Thoracic aorta (tissue), 2 donors: ENCODE measurements around the gene MYRF. TPM values are rescaled to one million over a fixed set of nuclear protein-coding genes. Genes with fewer than 3 reads are reported as not detected.

Source experiments
- ATAC-seq: fragments of 150-250 bp; one replicate; pipeline ENCODE4 v1.8.0; 2017; ENCODE audit warnings: low read depth; ENCODE audit not compliant: insufficient number of reproducible peaks, low FRiP score
- DNase-seq: peaks from one replicate; pipeline ENCODE4 v3.0.0-alpha.2; 2020; ENCODE audit warnings: low spot score
- H3K27ac ChIP-seq, 2 donors: fragments of 200-600 bp; sonication (generic); 1 replicate in 1 of 2; 2 replicates in 1 of 2; pipeline ENCODE4 v1.5.1; 2016; ENCODE audit warnings: mild to moderate bottlenecking in 2 of 2, moderate library complexity in 2 of 2
- H3K27me3 ChIP-seq: fragments of 200-600 bp; sonication (generic); replicated peaks from 2 replicates; pipeline ENCODE4 v1.6.0; 2016; ENCODE audit warnings: mild to moderate bottlenecking; ENCODE audit not compliant: insufficient read depth
- H3K36me3 ChIP-seq: fragments of 200-600 bp; sonication (generic); one replicate; pipeline ENCODE4 v1.5.1; 2016
- H3K4me1 ChIP-seq, 2 donors: fragments of 200-600 bp; sonication (generic); 1 replicate in 1 of 2; 2 replicates in 1 of 2; pipeline versions ENCODE4 v1.5.1 to v1.6.0; 2016; ENCODE audit warnings: low read depth in 2 of 2, mild to moderate bottlenecking in 1 of 2; ENCODE audit not compliant: control insufficient read depth in 1 of 2
- H3K4me3 ChIP-seq: fragments of 200-600 bp; sonication (generic); 2 replicates; pipeline ENCODE4 v1.5.1; 2016; ENCODE audit warnings: mild to moderate bottlenecking
- H3K9me3 ChIP-seq: fragments of 200-600 bp; sonication (generic); 2 replicates; pipeline ENCODE4 v1.5.1; 2016
- CTCF ChIP-seq: fragments of 200-600 bp; sonication (generic); IDR thresholded peaks from one replicate; pipeline ENCODE4 v1.5.1; 2019; ENCODE audit warnings: antibody characterized with exemption
- total RNA-seq, 2 donors: library from RNA; depleted of rRNA; stranded (reverse); fragments of >200 nt; gene quantifications; one replicate each; pipeline versions ENCODE4 v1.1.0 to v1.2.3, GENCODE V29; 2016

The MYRF gene
- total RNA-seq, 2 donors from 2014 or later: 5.1 TPM; not detected in 1

- Histone ChIP-seq H3K4me1 (no peaks in the 10 kb centered on the region), H3K27ac (no peak overlapping the region), H3K4me3 (no peak overlapping the region), H3K36me3 (no peaks in the 10 kb centered on the region), H3K9me3 (no peaks in the 10 kb centered on the region), H3K27me3 (no peaks in the 10 kb centered on the region)
- no peak for TF ChIP-seq CTCF
- ATAC-seq (no peak), DNase-seq (no peak)
These were observed 19.6 kb downstream of the MYRF start for GRCh38 chr11:61771985-61772455.

- TF ChIP-seq CTCF: no peak
- Histone ChIP-seq H3K9me3 (no peaks in the 10 kb centered on the region), H3K27me3 (no peaks in the 10 kb centered on the region), H3K4me3 (no peak overlapping the region), H3K4me1 (no peaks in the 10 kb centered on the region), H3K27ac (no peak overlapping the region), H3K36me3 (no peaks in the 10 kb centered on the region)
- no peak for ATAC-seq
- no peak for DNase-seq
These were observed 20.9 kb downstream of the MYRF start for GRCh38 chr11:61773356-61773755.

- no peak overlapping the region for H3K27ac ChIP-seq
- no peak for TF ChIP-seq CTCF
- DNase-seq (no peak), ATAC-seq (no peak)
- H3K4me3 ChIP-seq: no peak overlapping the region
- H3K27me3 ChIP-seq: no peaks in the 10 kb centered on the region
- H3K9me3 ChIP-seq: no peaks in the 10 kb centered on the region
- H3K4me1 ChIP-seq: no peaks in the 10 kb centered on the region
- H3K36me3 ChIP-seq: no peaks in the 10 kb centered on the region
These were observed 21.4 kb downstream of the MYRF start for GRCh38 chr11:61773809-61774208.

- H3K4me3 ChIP-seq: no peak overlapping the region
- no peaks in the 10 kb centered on the region for H3K36me3 ChIP-seq
- no peak for TF ChIP-seq CTCF
- no peak for ATAC-seq
- no peak for DNase-seq
- H3K27me3 ChIP-seq: no peaks in the 10 kb centered on the region
- no peaks in the 10 kb centered on the region for H3K4me1 ChIP-seq
- no peak overlapping the region for H3K27ac ChIP-seq
- H3K9me3 ChIP-seq: no peaks in the 10 kb centered on the region
These were observed 22.0 kb downstream of the MYRF start for GRCh38 chr11:61774411-61774810.

- DNase-seq (no peak), ATAC-seq (no peak)
- no peaks in the 10 kb centered on the region for H3K36me3 ChIP-seq
- H3K4me1 ChIP-seq: no peaks in the 10 kb centered on the region
- H3K27me3 ChIP-seq: no peaks in the 10 kb centered on the region
- H3K27ac ChIP-seq: no peak overlapping the region
- H3K4me3 ChIP-seq: no peak overlapping the region
- no peaks in the 10 kb centered on the region for H3K9me3 ChIP-seq
- no peak for TF ChIP-seq CTCF
These were observed 22.7 kb downstream of the MYRF start for GRCh38 chr11:61775106-61775505.
